Fibroblast of villous mesenchyme (primary cell): ENCODE data around the gene GOLM1. TPM values are rescaled to one million over a fixed set of nuclear protein-coding genes. Genes with fewer than 3 reads are reported as not detected.
"Not testable (repeated sequence)": the region's sequence is repeated elsewhere in the genome, so short reads cannot be mapped to it uniquely, and the experiment has no call there.

ENCODE experiments used
- DNase-seq: peaks from one replicate; pipeline ENCODE4 v3.0.0-alpha.2; 2010; ENCODE audit warnings: low read depth
- H3K4me3 ChIP-seq: 2 replicates; pipeline ENCODE4 v1.5.1; 2011; ENCODE audit warnings: low read depth, mild to moderate bottlenecking, low read length
- total RNA-seq: library from RNA; depleted of rRNA; stranded (reverse); fragments of >200 nt; gene quantifications from 2 replicates; pipeline ENCODE4 v1.2.3, GENCODE V29; 2012
- TF ChIP-seq, protein P1 (sequence below): IDR thresholded peaks from 2 replicates; pipeline ENCODE4 v1.5.1; 2012; ENCODE audit warnings: low read depth, mild to moderate bottlenecking, low read length; ENCODE audit not compliant: insufficient read depth

GOLM1 gene, protein sequence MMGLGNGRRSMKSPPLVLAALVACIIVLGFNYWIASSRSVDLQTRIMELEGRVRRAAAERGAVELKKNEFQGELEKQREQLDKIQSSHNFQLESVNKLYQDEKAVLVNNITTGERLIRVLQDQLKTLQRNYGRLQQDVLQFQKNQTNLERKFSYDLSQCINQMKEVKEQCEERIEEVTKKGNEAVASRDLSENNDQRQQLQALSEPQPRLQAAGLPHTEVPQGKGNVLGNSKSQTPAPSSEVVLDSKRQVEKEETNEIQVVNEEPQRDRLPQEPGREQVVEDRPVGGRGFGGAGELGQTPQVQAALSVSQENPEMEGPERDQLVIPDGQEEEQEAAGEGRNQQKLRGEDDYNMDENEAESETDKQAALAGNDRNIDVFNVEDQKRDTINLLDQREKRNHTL
- 24.5 and 34.1 TPM in 2 replicates for total RNA-seq

DNA sequence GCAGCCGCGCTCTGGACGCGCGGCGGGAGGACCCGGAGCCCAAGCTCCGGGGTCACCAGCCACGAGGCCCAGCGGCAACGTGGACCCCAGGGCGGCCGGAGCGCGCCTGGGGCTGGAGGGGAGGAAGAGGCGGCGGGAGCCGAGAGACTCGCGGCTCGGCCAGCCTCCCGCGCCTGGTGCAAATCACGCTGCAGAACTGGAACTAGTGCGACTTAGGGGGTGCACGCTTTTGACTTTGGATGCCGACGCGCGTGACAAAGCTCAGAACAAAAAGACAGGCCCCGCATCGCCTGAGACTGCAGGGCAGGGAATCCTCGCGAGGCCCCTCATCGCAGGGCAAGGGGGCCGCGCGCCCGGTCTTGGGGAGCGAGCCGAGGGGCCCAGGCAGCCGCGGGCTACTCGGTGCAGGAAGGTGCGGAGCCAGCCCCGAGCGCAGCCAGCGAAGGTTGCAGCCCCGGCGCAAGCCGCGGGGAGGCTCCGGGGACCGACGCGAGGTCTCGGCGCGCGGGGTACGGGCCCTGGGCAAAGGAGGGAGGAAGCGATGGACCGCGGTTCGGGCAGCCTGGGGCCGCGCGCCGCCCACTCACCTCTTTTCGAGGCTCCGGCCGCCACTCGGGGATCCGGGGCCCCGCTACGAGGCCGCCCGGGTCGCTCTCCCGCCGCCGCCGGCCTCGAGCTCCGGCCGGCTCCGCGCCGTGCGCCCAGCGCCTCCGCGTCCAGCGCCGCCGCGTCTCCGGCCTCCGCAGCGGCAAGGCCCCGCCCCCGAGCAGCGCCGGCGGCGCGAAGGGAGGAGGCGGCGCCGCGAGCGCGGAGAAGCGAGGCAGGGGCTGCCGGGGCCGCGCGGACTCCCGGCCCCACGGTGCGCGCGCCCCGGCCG lies at the start of gene GOLM1:
Gene GOLM1, minus strand, starts transcription at position 735 of the 877 bp plus-strand sequence. CDS start 20,238 bp downstream, outside the sequence.
- DNase-seq, result peak; percentile 64
- H3K4me3 ChIP-seq, result peak within 1 kb of the TSS; percentile 80
- TF ChIP-seq, protein P1, sequence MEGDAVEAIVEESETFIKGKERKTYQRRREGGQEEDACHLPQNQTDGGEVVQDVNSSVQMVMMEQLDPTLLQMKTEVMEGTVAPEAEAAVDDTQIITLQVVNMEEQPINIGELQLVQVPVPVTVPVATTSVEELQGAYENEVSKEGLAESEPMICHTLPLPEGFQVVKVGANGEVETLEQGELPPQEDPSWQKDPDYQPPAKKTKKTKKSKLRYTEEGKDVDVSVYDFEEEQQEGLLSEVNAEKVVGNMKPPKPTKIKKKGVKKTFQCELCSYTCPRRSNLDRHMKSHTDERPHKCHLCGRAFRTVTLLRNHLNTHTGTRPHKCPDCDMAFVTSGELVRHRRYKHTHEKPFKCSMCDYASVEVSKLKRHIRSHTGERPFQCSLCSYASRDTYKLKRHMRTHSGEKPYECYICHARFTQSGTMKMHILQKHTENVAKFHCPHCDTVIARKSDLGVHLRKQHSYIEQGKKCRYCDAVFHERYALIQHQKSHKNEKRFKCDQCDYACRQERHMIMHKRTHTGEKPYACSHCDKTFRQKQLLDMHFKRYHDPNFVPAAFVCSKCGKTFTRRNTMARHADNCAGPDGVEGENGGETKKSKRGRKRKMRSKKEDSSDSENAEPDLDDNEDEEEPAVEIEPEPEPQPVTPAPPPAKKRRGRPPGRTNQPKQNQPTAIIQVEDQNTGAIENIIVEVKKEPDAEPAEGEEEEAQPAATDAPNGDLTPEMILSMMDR, result peak; percentile 36

DNA sequence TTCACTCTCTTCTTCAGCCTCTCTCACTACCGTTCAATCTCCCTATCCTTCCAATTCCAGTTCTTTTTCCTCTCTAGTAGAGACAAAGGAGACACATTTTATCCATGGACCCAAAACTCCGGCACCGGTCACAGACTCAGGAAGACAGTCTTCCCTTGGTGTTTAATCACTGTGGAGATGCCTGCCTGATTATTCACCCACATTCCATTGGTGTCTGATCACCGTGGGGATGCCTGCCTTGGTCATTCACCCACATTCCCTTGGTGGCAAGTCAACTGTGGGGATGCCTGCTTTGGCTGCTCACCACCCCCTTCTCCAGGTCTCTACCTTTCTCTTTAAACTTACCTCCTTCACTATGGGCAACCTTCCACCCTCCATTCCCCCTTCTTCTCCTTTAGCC lies 47.3 kb upstream of the GOLM1 start:
- not testable (repeated sequence) for DNase-seq, H3K4me3 ChIP-seq

DNA sequence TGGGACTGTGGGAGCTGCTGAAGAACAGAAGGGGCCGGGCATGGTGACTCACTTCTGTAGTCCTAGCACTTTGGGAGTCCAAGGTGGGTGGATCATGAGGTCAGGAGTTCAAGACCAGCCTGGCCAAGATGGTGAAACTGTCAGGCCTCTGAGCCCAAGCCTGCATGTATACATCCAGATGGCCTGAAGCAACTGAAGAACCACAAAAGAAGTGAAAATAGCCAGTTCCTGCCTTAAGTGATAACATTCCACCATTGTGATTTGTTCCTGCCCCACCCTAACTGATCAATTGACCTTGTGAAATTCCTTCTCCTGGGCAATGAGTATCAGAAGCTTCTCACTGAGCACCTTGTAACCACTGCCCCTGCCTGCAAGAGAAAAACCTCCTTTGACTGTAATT lies 46.6 kb upstream of the GOLM1 start:
- DNase-seq, result not testable (repeated sequence)

DNA sequence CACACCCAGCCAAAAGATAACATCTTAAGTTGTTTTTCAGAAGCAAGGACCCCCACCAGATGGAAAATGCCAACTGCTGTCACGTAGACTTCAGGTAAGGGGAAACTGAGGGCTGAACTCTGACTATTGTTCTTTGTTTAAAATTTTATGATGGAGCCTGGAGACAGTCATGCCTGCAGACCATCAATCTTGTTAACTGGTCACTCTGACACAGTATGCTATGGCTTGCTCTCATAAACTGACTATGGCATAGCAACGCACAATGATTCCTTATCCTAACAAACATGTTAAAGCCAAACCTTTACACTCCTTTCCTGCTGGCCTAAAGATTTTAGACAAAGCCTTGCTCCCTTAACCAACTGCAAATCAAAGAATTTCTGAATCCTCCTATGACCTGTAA lies 43.6 kb upstream of the GOLM1 start:
- TF ChIP-seq, protein P1, result no peak
- DNase-seq, result no peak
- H3K4me3 ChIP-seq, result no peak overlapping the region

More for the DNA sequence above, 46.6 kb upstream of the GOLM1 start:
- not testable (repeated sequence) for H3K4me3 ChIP-seq

DNA sequence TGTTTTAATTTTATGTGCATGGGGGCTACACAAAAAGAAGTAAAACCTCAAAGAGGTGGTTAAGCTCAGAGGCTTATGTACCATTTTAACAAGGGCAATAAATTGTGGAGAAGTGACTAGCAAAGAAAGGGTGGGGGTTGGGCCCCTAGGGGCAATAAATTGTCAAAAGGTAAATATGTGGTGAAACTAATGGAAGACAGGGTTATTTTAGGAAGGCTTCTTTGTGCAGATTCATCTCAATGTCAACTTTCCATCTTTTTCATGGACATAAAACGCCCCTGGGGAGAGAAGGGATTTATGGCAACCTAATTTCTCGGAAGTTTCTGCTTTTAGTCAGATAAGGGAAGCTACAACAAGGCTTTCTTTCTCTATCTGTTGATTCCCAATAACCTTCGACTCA lies 42.5 kb upstream of the GOLM1 start:
- H3K4me3 ChIP-seq, result no peak overlapping the region
- TF ChIP-seq, protein P1, result no peak
- no peak for DNase-seq

DNA sequence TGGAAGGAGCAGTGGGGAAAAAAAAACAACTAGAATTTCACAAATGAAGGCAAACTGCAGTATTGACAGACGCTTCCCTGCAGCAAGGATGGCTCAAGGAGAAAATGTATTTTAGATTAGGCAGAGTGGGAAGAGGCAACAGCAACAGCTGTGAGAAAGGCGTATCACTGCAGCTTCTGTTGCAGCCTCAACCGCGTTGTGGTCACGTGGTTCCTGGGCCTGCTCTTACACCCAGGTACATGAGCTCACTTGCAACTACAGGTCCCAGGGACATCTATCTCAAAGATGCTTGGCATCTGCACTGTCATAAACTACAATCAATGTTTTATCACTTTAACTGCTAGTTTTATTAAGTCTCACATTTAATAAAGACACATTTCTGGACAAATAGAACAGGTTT lies 36.0 kb upstream of the GOLM1 start:
- H3K4me3 ChIP-seq, result no peak overlapping the region
- TF ChIP-seq, protein P1, result no peak
- DNase-seq, result no peak

DNA sequence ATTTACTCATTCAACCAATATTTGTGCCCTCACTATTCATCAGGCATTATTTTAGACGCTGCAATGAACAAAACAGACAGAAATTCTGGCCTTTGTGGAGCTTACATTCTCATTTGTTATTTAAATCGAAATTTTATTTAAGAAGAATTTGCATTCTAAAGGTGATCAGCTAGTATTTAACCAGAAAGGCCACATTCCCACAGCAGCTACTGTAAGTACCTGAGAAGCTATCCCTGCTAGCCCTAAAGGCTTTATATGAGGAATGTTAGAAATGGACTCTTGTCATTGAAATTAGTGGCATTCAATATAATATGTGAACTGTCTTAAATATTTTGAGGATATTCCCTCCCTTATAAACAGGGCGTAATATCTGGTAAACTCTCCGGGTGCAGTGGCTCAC lies 35.0 kb upstream of the GOLM1 start:
- DNase-seq, result no peak
- TF ChIP-seq, protein P1, result no peak
- no peak overlapping the region for H3K4me3 ChIP-seq
